Loucy (cell line): ENCODE data around the gene OBI1.

ENCODE experiments used
- EZH2phosphoT487 ChIP-seq: fragments of 200-600 bp; IDR thresholded peaks from 2 replicates; pipeline ENCODE4 v1.6.1; 2018; ENCODE audit warnings: antibody characterized with exemption, mild to moderate bottlenecking, moderate library complexity, borderline replicate concordance
- TF ChIP-seq, protein P1 (sequence below): fragments of 200-600 bp; sonication (generic); conservative IDR thresholded peaks from 2 replicates; pipeline ENCODE4 v1.5.1; 2014; ENCODE audit warnings: mild to moderate bottlenecking, antibody characterized with exemption, low read length

DNA sequence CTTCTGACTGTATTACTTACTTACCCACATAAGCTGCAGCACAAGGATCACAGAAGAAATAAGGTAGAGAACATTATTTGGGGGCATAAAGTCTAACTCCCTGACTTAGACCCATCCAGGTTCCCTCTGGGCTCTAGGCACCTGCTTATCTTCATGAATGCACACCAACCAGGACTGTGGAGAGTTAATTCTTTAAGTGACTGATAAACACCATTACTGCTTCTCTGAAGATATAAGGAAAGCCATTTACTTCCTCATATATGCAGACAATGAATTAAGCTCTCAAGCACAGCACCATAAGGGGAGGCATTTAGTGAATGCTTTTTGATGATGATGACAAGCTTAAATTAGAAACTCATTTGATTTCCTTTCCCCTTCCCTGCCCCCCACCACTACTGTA, 22.5 kb downstream of the OBI1 start:
- TF ChIP-seq, protein P1, sequence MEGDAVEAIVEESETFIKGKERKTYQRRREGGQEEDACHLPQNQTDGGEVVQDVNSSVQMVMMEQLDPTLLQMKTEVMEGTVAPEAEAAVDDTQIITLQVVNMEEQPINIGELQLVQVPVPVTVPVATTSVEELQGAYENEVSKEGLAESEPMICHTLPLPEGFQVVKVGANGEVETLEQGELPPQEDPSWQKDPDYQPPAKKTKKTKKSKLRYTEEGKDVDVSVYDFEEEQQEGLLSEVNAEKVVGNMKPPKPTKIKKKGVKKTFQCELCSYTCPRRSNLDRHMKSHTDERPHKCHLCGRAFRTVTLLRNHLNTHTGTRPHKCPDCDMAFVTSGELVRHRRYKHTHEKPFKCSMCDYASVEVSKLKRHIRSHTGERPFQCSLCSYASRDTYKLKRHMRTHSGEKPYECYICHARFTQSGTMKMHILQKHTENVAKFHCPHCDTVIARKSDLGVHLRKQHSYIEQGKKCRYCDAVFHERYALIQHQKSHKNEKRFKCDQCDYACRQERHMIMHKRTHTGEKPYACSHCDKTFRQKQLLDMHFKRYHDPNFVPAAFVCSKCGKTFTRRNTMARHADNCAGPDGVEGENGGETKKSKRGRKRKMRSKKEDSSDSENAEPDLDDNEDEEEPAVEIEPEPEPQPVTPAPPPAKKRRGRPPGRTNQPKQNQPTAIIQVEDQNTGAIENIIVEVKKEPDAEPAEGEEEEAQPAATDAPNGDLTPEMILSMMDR: no peak
- no peak for TF ChIP-seq EZH2phosphoT487
